Fibroblast of lung (primary cell): ENCODE results near the gene PCSK1. TPM values are rescaled to one million over a fixed set of nuclear protein-coding genes. Genes with fewer than 3 reads are reported as not detected.

Experiments
- DNase-seq, 2 donors: peaks; one replicate each; pipeline versions ENCODE4 v3.0.0 to v3.0.0-alpha.2; 2010; ENCODE audit warnings: low read depth in 2 of 2
- H2AFZ ChIP-seq: 2 replicates; pipeline ENCODE4 v1.5.1; 2012; ENCODE audit warnings: low read length, control low read depth, inconsistent platforms
- H3K27ac ChIP-seq: 2 replicates; pipeline ENCODE4 v1.5.1; 2011; ENCODE audit warnings: low read length, control low read depth; ENCODE audit not compliant: insufficient read depth
- H3K27me3 ChIP-seq: 2 replicates; pipeline ENCODE4 v1.5.1; 2011; ENCODE audit warnings: mild to moderate bottlenecking, low read length; ENCODE audit not compliant: control insufficient read depth, insufficient read depth
- H3K36me3 ChIP-seq: 2 replicates; pipeline ENCODE4 v1.5.1; 2011; ENCODE audit warnings: low read length; ENCODE audit not compliant: control insufficient read depth, insufficient read depth
- H3K4me1 ChIP-seq: 2 replicates; pipeline ENCODE4 v1.5.1; 2011; ENCODE audit warnings: low read length; ENCODE audit not compliant: control insufficient read depth, insufficient read depth; ENCODE audit errors: extremely low read depth
- H3K4me2 ChIP-seq: 2 replicates; pipeline ENCODE4 v1.5.1; 2011; ENCODE audit warnings: low read length, control low read depth; ENCODE audit not compliant: insufficient read depth; ENCODE audit errors: extremely low read depth
- H3K4me3 ChIP-seq, 4 experiments: fragments of 200-600 bp in 1 of 4; sonication (generic) in 1 of 4; replicated peaks in 1 of 4; 2 replicates each; pipeline ENCODE4 v1.5.1; 2011 to 2016; ENCODE audit warnings: low read length in 4 of 4, low read depth in 3 of 4, mild to moderate bottlenecking in 3 of 4, control low read depth in 2 of 4, inconsistent platforms in 1 of 4, mixed read lengths in 1 of 4; ENCODE audit not compliant: insufficient read depth in 1 of 4; ENCODE audit errors: control extremely low read depth in 1 of 4
- H3K79me2 ChIP-seq: 2 replicates; pipeline ENCODE4 v1.5.1; 2012; ENCODE audit warnings: mild to moderate bottlenecking, low read length, inconsistent platforms; ENCODE audit not compliant: control insufficient read depth, insufficient read depth
- H3K9ac ChIP-seq: 2 replicates; pipeline ENCODE4 v1.5.1; 2011; ENCODE audit warnings: mild to moderate bottlenecking, low read length, control low read depth; ENCODE audit not compliant: insufficient read depth
- H3K9me3 ChIP-seq: 2 replicates; pipeline ENCODE4 v1.5.1; 2012; ENCODE audit warnings: low read depth, low read length; ENCODE audit not compliant: control insufficient read depth, insufficient read depth
- H4K20me1 ChIP-seq: 2 replicates; pipeline ENCODE4 v1.5.1; 2011; ENCODE audit warnings: low read length; ENCODE audit not compliant: control insufficient read depth, insufficient read depth; ENCODE audit errors: extremely low read depth
- CTCF ChIP-seq, 2 donors: IDR thresholded peaks in 1 of 2; conservative IDR thresholded peaks in 1 of 2; 1 replicate in 1 of 2; 2 replicates in 1 of 2; pipeline ENCODE4 v1.5.1; 2011 to 2012; ENCODE audit warnings: low read length in 2 of 2, control low read depth in 1 of 2, inconsistent platforms in 1 of 2, low read depth in 1 of 2, mild to moderate bottlenecking in 1 of 2
- EZH2 ChIP-seq: IDR thresholded peaks from 2 replicates; pipeline ENCODE4 v1.5.1; 2012; ENCODE audit warnings: low read length, control low read depth, mild to moderate bottlenecking; ENCODE audit errors: missing control alignments
- polyA plus RNA-seq, 2 donors: library from polyadenylated mRNA; depleted of rRNA in 1 of 2; stranded (reverse) in 1 of 2; unstranded in 1 of 2; fragments of >200 nt; gene quantifications; 2 replicates each; pipeline ENCODE4 v1.2.1, GENCODE V29; 2011 to 2012; ENCODE audit warnings: missing spikeins in 1 of 2
- total RNA-seq: library from RNA; depleted of rRNA; stranded (reverse); fragments of >200 nt; gene quantifications from 2 replicates; pipeline ENCODE4 v1.2.1, GENCODE V29; 2014

Gene PCSK1
- total and polyA plus RNA-seq, 2 donors (not counting 1 experiment from before 2014, with no cell fraction given) = not detected

- Histone ChIP-seq H3K4me2 (peak overlapping the region; percentile 37), H3K9ac (no peak overlapping the region), H4K20me1 (no peaks in the 10 kb centered on the region), H3K27me3 (peaks cover 29% of the 10 kb centered on the region), H3K9me3 (no peaks in the 10 kb centered on the region), H3K79me2 (no peaks in the 10 kb centered on the region), H3K36me3 (no peaks in the 10 kb centered on the region), H3K4me3 (no peak overlapping the region), H2AFZ (no peak overlapping the region), H3K27ac (no peak overlapping the region), H3K4me1 (peaks cover 3% of the 10 kb centered on the region)
- peak; percentile 46 for TF ChIP-seq EZH2
- no peak for TF ChIP-seq CTCF (conservative IDR thresholded peaks at IDR 0.05 in 1 of 2, IDR thresholded peaks at IDR 0.05 in 1 of 2; ENCODE audit: low read depth in 1 of 2, low read length in 2 of 2)
- DNase-seq = peak in 1 of 2 donors; percentile 85
Observed at GRCh38 chr5:96432216-96433065, 607 bp downstream of the PCSK1 start.

GRCh38 chr5:96431376-96432187, 1.5 kb downstream of the PCSK1 start:
- no peak overlapping the region for H3K4me3 ChIP-seq

More at GRCh38 chr5:96431376-96432187, 1.5 kb downstream of the PCSK1 start:
- H3K4me2 ChIP-seq = peak overlapping the region; percentile 37
- no peaks in the 10 kb centered on the region for H3K79me2 ChIP-seq
- H3K27me3 ChIP-seq = peaks cover 29% of the 10 kb centered on the region
- TF ChIP-seq CTCF (conservative IDR thresholded peaks at IDR 0.05 in 1 of 2, IDR thresholded peaks at IDR 0.05 in 1 of 2; ENCODE audit: low read depth in 1 of 2, low read length in 2 of 2) (no peak), EZH2 (no peak)
- no peaks in the 10 kb centered on the region for H3K36me3 ChIP-seq
- peaks cover 3% of the 10 kb centered on the region for H3K4me1 ChIP-seq
- no peaks in the 10 kb centered on the region for H4K20me1 ChIP-seq
- no peak overlapping the region for H2AFZ ChIP-seq
- DNase-seq = peak; percentile 22 to 79
- H3K9me3 ChIP-seq = no peaks in the 10 kb centered on the region
- H3K27ac ChIP-seq = no peak overlapping the region
- H3K9ac ChIP-seq = no peak overlapping the region
